ENCODE data around the gene CDK2AP2.

CDK2AP2 gene

GRCh38 chr11:67535561-67535960 lies 27.6 kb upstream of the CDK2AP2 start:
- H3K4me3 ChIP-seq (replicated peaks; ENCODE audit: insufficient read depth, low read length): no peak overlapping the region
- TF ChIP-seq CTCF (IDR thresholded peaks at IDR 0.05; ENCODE audit: insufficient read depth, low read length) (no peak), REST (IDR thresholded peaks at IDR 0.05; ENCODE audit: insufficient replicate concordance, low read depth) (no peak), GABPA (IDR thresholded peaks at IDR 0.05; ENCODE audit: low read depth) (no peak), POLR2AphosphoS5 (IDR thresholded peaks at IDR 0.05; ENCODE audit: low read depth) (no peak), SPI1 (IDR thresholded peaks at IDR 0.05; ENCODE audit: borderline replicate concordance, low read depth) (no peak)
- no peaks in the 10 kb centered on the region for H3K27me3 ChIP-seq (ENCODE audit: insufficient read depth, poor library complexity, severe bottlenecking)
- H3K27ac ChIP-seq (replicated peaks): no peak overlapping the region
- DNase-seq (ENCODE audit: low read depth in 1 of 2, low spot score in 1 of 2): no peak

GRCh38 chr11:67534070-67534679 lies 26.2 kb upstream of the CDK2AP2 start:
- Histone ChIP-seq H3K27me3 (ENCODE audit: insufficient read depth, poor library complexity, severe bottlenecking) (no peaks in the 10 kb centered on the region), H3K27ac (replicated peaks) (no peak overlapping the region), H3K4me3 (replicated peaks; ENCODE audit: insufficient read depth, low read length) (no peak overlapping the region)
- no peak for TF ChIP-seq REST (IDR thresholded peaks at IDR 0.05; ENCODE audit: insufficient replicate concordance, low read depth)
- no peak for TF ChIP-seq POLR2AphosphoS5 (IDR thresholded peaks at IDR 0.05; ENCODE audit: low read depth)
- no peak for DNase-seq (ENCODE audit: low read depth in 1 of 2, low spot score in 1 of 2)

- H3K4me3 ChIP-seq (replicated peaks; ENCODE audit: insufficient read depth, low read length): no peak overlapping the region
- no peak for TF ChIP-seq SPI1 (IDR thresholded peaks at IDR 0.05; ENCODE audit: borderline replicate concordance, low read depth)
- no peak for TF ChIP-seq REST (IDR thresholded peaks at IDR 0.05; ENCODE audit: insufficient replicate concordance, low read depth)
- no peak for TF ChIP-seq POLR2AphosphoS5 (IDR thresholded peaks at IDR 0.05; ENCODE audit: low read depth)
- no peak for TF ChIP-seq CTCF (IDR thresholded peaks at IDR 0.05; ENCODE audit: insufficient read depth, low read length)
- TF ChIP-seq GABPA (IDR thresholded peaks at IDR 0.05; ENCODE audit: low read depth): no peak
Observed at GRCh38 chr11:67532889-67533288, 24.9 kb upstream of the CDK2AP2 start.

More at GRCh38 chr11:67532889-67533288, 24.9 kb upstream of the CDK2AP2 start:
- no peaks in the 10 kb centered on the region for H3K27me3 ChIP-seq (ENCODE audit: insufficient read depth, poor library complexity, severe bottlenecking)
- DNase-seq (ENCODE audit: low read depth in 1 of 2, low spot score in 1 of 2): no peak
- H3K27ac ChIP-seq (replicated peaks): no peak overlapping the region

All from HL-60 (cell line).